ENCODE data around the gene MYH7B. TPM values are rescaled to one million over a fixed set of nuclear protein-coding genes. Genes with fewer than 3 reads are reported as not detected.

The MYH7B gene
- total and polyA plus RNA-seq, 4 donors, result 0.21 to 0.89 (median 0.59) TPM

GRCh38 chr20:34999021-34999451 lies 43.4 kb downstream of the MYH7B start:
- no peak overlapping the region for H3K9ac ChIP-seq (ENCODE audit: insufficient read depth in 1 of 2, low read length in 2 of 2)

GRCh38 chr20:34999782-35000181 lies 44.1 kb downstream of the MYH7B start:
- ATAC-seq (ENCODE audit: insufficient read depth, low FRiP score), result no peak
- Histone ChIP-seq H3K9me3 (ENCODE audit: control insufficient read depth in 4 of 4, insufficient read depth in 3 of 4, low read length in 3 of 4) (no peaks in the 10 kb centered on the region), H3K36me3 (ENCODE audit: control insufficient read depth in 4 of 4, insufficient read depth in 4 of 4, low read length in 4 of 4) (peaks cover 12 to 91% (median 30%) of the 10 kb centered on the region in 4 donors), H3K27me3 (ENCODE audit: control insufficient read depth in 3 of 3, insufficient read depth in 3 of 3, low read length in 2 of 3) (no peaks in the 10 kb centered on the region), H3K4me1 (ENCODE audit: control insufficient read depth in 5 of 5, insufficient read depth in 5 of 5, low read length in 5 of 5) (peaks cover 0 to 6% (median 0%) of the 10 kb centered on the region in 5 donors), H3K9ac (ENCODE audit: insufficient read depth in 1 of 2, low read length in 2 of 2) (no peak overlapping the region), H3K27ac (ENCODE audit: low read depth in 1 of 2, low read length in 1 of 2) (no peak overlapping the region), H3K4me3 (no peak overlapping the region)
- no peak for DNase-seq
- TF ChIP-seq, protein P1, sequence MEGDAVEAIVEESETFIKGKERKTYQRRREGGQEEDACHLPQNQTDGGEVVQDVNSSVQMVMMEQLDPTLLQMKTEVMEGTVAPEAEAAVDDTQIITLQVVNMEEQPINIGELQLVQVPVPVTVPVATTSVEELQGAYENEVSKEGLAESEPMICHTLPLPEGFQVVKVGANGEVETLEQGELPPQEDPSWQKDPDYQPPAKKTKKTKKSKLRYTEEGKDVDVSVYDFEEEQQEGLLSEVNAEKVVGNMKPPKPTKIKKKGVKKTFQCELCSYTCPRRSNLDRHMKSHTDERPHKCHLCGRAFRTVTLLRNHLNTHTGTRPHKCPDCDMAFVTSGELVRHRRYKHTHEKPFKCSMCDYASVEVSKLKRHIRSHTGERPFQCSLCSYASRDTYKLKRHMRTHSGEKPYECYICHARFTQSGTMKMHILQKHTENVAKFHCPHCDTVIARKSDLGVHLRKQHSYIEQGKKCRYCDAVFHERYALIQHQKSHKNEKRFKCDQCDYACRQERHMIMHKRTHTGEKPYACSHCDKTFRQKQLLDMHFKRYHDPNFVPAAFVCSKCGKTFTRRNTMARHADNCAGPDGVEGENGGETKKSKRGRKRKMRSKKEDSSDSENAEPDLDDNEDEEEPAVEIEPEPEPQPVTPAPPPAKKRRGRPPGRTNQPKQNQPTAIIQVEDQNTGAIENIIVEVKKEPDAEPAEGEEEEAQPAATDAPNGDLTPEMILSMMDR (IDR thresholded peaks at IDR 0.05; ENCODE audit: control extremely low read depth, extremely low read depth), result no peak
- 78 to 83% methylated on average over 9 to 10 of the region's 10 CpGs for WGBS, 2 donors

More at GRCh38 chr20:34999021-34999451, 43.4 kb downstream of the MYH7B start:
- Histone ChIP-seq H3K4me1 (ENCODE audit: control insufficient read depth in 5 of 5, insufficient read depth in 5 of 5, low read length in 5 of 5) (peaks cover 0 to 6% (median 0%) of the 10 kb centered on the region in 5 donors), H3K9me3 (ENCODE audit: control insufficient read depth in 4 of 4, insufficient read depth in 3 of 4, low read length in 3 of 4) (no peaks in the 10 kb centered on the region), H3K27me3 (ENCODE audit: control insufficient read depth in 3 of 3, insufficient read depth in 3 of 3, low read length in 2 of 3) (no peaks in the 10 kb centered on the region), H3K27ac (ENCODE audit: low read depth in 1 of 2, low read length in 1 of 2) (no peak overlapping the region), H3K4me3 (no peak overlapping the region), H3K36me3 (ENCODE audit: control insufficient read depth in 4 of 4, insufficient read depth in 4 of 4, low read length in 4 of 4) (peaks cover 9 to 87% (median 27%) of the 10 kb centered on the region in 4 donors)
- no peak for DNase-seq
- WGBS, 2 donors, result 93 to 94% methylated on average over 25 of the region's 25 CpGs
- TF ChIP-seq, protein P1 (IDR thresholded peaks at IDR 0.05; ENCODE audit: control extremely low read depth, extremely low read depth), result no peak
- ATAC-seq (ENCODE audit: insufficient read depth, low FRiP score), result no peak

DNA sequence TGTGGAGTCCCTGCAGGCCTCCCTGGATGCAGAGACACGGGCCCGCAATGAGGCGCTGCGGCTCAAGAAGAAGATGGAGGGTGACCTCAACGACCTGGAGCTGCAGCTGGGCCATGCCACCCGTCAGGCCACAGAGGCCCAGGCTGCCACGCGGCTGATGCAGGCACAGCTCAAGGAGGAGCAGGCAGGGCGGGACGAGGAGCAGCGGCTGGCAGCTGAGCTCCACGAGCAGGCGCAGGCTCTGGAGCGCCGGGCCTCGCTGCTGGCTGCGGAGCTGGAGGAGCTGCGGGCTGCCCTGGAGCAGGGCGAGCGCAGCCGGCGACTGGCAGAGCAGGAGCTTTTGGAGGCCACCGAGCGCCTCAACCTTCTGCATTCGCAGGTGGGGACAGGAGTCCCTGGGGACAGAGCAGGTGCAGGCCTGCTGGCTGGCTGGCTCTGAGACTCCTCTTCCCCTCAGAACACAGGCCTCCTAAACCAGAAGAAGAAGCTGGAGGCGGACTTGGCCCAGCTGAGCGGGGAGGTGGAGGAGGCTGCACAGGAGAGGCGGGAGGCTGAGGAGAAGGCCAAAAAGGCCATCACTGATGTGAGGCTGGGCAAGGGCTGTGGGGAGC lies 44.7 kb downstream of the MYH7B start:
- DNase-seq (no peak), ATAC-seq (ENCODE audit: insufficient read depth, low FRiP score) (no peak)
- TF ChIP-seq, protein P1 (IDR thresholded peaks at IDR 0.05; ENCODE audit: control extremely low read depth, extremely low read depth), result no peak
- no peaks in the 10 kb centered on the region for H3K27me3 ChIP-seq (ENCODE audit: control insufficient read depth in 3 of 3, insufficient read depth in 3 of 3, low read length in 2 of 3)
- H3K9me3 ChIP-seq (ENCODE audit: control insufficient read depth in 4 of 4, insufficient read depth in 3 of 4, low read length in 3 of 4), result no peaks in the 10 kb centered on the region
- WGBS, 2 donors, result 95 to 96% methylated on average over 28 of the region's 28 CpGs
- H3K36me3 ChIP-seq (ENCODE audit: control insufficient read depth in 4 of 4, insufficient read depth in 4 of 4, low read length in 4 of 4), result peaks cover 15 to 94% (median 36%) of the 10 kb centered on the region in 4 donors
- H3K27ac ChIP-seq (ENCODE audit: low read depth in 1 of 2, low read length in 1 of 2), result no peak overlapping the region
- H3K9ac ChIP-seq (ENCODE audit: insufficient read depth in 1 of 2, low read length in 2 of 2), result no peak overlapping the region
- peaks cover 0 to 6% (median 0%) of the 10 kb centered on the region in 5 donors for H3K4me1 ChIP-seq (ENCODE audit: control insufficient read depth in 5 of 5, insufficient read depth in 5 of 5, low read length in 5 of 5)
- H3K4me3 ChIP-seq, result no peak overlapping the region
